HG03025 (cell line): ENCODE results near the gene IFI35.
"Not testable (repeated sequence)": the region's sequence is repeated elsewhere in the genome, so short reads cannot be mapped to it uniquely, and the experiment has no call there.

Experiments used
- ATAC-seq: cut with Tn5 transposase; IDR thresholded peaks from one replicate; pipeline ENCODE4 v1.9.1; 2021; ENCODE audit warnings: mild to moderate bottlenecking, moderate library complexity; ENCODE audit not compliant: unreplicated experiment, low FRiP score

Gene IFI35

DNA sequence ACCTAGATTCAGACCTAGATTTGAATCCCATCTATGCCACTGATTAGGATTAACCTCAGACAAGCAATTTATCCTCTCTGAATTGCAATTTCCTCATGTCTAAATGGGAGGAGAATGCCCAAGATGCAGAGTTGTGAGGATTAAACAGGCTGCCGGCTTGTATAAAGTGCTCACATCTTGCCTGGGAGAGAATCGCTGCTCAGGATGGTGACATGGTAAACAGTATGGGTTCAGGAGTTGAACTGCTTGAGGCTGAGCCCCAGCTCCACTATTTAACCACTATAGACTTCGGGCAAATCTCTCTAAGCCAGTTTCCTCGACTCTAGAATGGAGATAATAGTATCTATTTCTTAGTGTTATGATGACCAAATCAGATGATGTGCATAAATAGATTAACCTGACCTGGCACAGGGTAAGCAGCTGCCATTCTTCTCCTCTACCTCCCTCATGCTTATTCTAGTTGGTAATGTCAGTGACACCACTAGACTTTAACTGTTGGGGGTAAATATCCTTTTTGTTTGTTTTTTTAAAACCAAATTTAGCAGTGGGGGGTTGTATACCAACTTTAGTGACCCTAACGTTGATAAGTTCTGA, 9.1 kb upstream of the IFI35 start:
- no peak for ATAC-seq

DNA sequence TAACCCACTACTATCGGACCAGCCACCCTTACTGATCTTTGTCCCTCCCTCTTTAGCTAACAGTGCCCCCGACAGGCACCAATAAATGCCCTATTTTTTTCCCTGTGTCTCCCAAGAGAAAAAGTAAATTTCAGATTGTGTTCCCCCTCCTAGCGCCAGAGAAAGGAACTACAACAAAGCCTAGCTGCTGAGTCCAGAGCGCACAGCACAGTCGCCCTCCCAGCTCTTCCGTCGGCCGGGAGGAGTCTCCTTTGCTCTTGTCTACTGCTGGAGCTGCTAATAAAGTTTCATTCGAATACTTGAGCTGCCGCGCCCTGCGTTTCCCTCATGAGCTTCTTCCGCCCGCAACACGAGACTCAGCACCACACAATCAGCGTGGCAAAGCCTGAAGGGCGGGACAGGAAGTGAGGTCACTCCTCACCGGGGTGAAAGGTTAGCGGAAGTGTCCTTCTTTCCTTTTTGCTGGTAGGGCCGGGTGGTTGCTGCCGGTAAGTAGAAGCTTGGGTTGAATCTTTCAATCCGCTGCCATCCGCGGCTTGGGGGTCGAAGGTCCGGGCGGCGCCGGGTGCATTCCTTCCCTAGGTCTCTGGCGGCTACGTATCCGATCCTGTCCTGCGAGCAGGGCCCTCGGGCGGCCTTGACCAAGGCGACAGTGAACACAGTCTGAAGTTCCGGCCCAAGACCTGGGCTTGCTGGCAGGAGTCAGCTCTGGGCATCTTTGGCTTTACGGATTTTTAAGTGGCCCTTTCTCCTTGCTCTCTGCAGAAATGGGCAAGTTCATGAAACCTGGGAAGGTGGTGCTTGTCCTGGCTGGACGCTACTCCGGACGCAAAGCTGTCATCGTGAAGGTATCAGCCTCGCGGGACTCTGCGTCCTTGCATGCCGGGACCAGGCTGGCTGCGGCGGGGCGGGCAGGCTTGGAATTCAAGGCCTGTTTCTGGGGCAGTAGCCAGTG, 8.3 kb upstream of the IFI35 start, which contains the start of gene RPL27:
Gene RPL27, plus strand, starts transcription at position 436 of the 955 bp plus-strand sequence. Its CDS starts 332 bp downstream, at position 768.
- peak; percentile 80 for ATAC-seq

DNA sequence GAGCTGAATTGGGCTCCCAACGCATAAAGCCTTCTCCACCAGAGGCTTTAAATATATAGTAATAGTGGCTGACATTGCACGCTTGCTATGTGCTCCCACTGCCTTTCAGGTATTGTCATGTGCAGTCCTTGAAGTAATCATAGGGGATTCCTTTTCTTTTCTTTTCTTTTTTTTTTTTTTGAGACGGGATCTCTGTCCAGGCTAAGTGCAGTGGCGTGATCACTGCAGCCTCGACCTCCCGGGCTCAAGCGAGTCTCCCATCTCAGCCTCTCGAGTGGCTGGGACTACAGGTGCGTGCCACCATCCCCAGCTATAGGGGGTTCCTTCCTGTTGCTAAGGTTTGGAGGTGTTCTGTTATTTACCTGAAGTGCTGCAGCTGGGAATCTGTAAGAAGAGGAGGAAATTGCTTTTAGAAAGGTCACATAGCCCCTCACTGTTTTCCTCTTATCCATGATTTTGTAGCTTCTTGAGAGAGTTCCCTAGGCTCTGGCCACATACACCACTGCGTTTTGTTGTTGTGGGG, 7.5 kb upstream of the IFI35 start:
- ATAC-seq = no peak

GRCh38 chr17:43000894-43001293, 5.7 kb upstream of the IFI35 start:
- not testable (repeated sequence) for ATAC-seq

DNA sequence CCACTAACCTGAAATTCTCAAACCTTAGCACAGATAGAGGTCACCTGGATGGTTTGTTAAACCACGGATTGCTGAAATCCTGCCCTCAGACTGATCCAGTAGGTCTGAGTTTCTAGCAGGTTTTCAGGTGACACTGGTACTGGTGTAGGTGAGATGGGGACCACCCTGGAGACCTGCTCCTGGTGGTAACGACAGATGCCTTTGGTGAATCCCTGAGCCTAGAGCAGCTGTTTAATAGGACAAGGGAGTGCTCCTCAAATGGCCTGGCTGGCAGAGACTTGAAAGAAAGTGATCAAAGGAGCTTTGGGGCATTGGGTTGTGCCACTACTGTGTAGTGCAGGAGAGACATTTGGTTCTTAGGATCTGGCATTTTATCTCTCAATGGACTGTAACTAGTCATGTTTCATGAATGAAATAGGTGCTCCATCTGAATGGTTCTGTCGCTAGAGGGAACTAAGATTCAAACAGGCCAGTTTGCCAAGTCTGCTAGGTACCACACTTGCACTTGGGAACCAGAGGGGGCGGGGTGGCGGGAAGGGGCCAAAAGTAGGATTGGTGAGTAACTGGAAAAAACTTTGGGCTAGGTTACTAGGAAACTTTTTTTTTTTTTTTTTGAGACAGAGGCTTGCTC, 2.9 kb upstream of the IFI35 start:
- no peak for ATAC-seq

DNA sequence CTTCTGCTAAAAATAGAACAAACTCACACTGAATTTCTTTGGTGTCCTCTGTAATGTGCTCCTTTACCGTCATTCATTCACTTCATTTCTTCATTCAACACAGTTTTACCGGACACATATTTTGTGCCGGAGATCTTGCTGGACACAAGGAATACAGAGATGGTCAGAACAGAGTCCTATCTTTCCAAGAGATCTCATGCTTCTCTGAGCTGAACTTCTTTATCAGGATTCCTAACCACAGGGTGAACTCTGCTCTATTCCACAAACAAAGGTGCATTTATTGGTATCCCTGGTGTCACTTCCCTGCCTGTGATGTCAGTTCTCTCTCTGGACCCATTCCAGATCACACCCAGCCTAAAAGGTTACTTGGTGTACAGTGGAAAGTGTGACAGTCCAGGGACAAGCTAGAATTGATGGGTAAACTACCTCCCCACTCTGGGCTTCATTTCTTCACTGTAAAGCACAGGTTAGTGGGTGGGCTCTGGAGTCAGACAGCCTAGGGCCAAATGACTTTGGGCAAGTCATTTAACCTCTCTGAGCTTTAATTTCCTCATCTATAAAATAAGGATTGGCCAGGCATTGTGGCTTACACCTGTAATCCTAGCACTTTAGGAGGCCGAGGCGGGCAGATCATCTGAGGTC, 4.2 kb downstream of the IFI35 start:
- no peak for ATAC-seq

GRCh38 chr17:43011728-43012472, 5.3 kb downstream of the IFI35 start:
- ATAC-seq = no peak

DNA sequence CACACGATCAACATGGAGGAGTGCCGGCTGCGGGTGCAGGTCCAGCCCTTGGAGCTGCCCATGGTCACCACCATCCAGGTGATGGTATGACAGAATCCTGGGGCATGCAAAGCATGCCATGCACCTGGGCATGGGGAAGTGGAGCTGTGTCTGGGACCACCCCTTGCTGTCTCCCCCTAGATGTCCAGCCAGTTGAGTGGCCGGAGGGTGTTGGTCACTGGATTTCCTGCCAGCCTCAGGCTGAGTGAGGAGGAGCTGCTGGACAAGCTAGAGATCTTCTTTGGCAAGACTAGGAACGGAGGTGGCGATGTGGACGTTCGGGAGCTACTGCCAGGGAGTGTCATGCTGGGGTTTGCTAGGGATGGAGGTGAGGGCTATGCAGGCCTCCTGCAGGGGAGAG, 6.7 kb downstream of the IFI35 start:
- no peak for ATAC-seq

GRCh38 chr17:43014020-43014648, 7.5 kb downstream of the IFI35 start:
- ATAC-seq = no peak

DNA sequence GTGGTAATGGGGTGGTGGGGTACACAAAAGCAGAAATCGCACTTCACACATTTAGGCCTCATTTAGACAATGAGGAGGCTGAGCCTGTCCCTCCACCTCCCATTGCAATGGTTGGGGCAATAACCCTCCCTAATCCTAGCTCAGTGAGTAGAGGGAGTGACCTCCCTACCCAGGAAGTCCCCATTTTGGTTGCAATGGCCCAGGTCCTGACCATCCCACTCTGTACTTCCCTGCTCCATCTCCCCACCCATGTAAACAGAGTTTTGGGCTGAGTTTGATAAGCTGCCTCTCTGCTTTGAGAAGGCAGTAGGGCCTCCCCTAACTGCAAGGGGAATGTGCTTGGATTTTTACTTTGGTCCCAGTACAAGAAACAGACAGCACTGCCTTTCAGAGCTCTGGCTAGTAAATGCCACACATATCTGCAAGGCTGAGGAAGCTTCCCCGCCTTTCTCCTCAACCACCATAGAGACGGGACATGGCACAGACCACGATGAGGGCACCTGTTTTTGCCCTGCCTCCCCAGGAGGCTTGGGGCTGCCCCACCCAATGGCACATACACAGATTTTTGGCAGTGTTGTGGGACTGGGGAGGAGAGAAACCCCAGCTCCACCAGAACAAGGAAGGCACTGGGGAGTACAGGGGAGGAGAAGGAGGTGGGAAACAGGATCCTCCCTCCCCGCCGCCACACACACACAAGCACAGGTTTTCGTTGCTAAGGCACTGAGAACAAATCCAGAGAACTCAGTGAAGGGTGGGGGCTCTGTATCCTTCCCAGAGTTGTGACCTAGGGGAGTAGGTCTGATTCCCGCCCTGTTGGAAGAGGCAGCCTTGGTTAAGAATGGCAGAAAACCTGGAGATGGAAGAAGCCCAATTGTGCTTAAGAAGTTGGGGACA, 8.3 kb downstream of the IFI35 start:
- ATAC-seq = no peak

- ATAC-seq = no peak
Measured at GRCh38 chr17:43015579-43015978, 9.0 kb downstream of the IFI35 start.

GRCh38 chr17:43016216-43016615, 9.6 kb downstream of the IFI35 start:
- no peak for ATAC-seq

GRCh38 chr17:43018008-43018853, 11.6 kb downstream of the IFI35 start:
- ATAC-seq = no peak

GRCh38 chr17:43018932-43019331, 12.3 kb downstream of the IFI35 start:
- ATAC-seq = no peak

DNA sequence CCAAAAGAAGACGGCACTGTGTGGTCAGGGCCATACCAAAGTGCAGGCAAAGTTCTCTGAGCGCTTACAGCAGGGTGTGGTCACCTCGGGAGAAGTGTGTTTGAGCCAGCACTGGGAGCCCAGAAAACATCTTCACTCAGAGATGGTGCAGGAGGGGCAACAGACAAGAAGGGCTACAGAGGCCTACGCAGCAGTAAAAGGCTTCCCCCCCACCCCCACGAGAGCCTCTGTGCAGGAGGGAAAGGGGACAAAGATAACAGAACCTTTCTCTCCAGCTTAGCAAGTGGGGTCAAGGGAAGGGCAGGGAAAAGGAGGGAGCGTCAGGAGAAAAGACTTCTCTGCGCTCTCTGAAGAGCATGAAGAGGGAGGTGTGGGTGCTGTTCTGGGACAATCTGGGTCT, 12.8 kb downstream of the IFI35 start:
- no peak for ATAC-seq

GRCh38 chr17:43020030-43020621, 13.5 kb downstream of the IFI35 start:
- no peak for ATAC-seq
